HL-60 (cell line): ENCODE measurements around the gene CNTNAP2.

Experiments
- CTCF ChIP-seq: IDR thresholded peaks from one replicate; pipeline ENCODE4 v1.5.1; 2011; ENCODE audit warnings: low read length, control low read depth, inconsistent platforms; ENCODE audit not compliant: insufficient read depth
- POLR2AphosphoS5 ChIP-seq: IDR thresholded peaks from 2 replicates; pipeline ENCODE4 v1.6.1; 2012; ENCODE audit warnings: low read depth
- REST ChIP-seq: IDR thresholded peaks from 2 replicates; pipeline ENCODE4 v1.6.1; 2012; ENCODE audit warnings: low read depth; ENCODE audit not compliant: insufficient replicate concordance

- TF ChIP-seq CTCF (no peak), REST (no peak), POLR2AphosphoS5 (no peak)
Measured at GRCh38 chr7:147539685-147540084, 1423.1 kb downstream of the CNTNAP2 start.
